Activated CD8-positive, alpha-beta T cell treated with anti-CD3 and anti-CD28 coated beads for 36 hours (primary cell): ENCODE data around the gene IGDCC3. TPM values are rescaled to one million over a fixed set of nuclear protein-coding genes. Genes with fewer than 3 reads are reported as not detected.
A peak's percentile ranks its signal among the peaks of the same experiment; 100 is the strongest.

Experiments
- ATAC-seq: fragments of 200-7000 bp; cut with Tn5 transposase; one replicate; pipeline ENCODE4 v1.10.0; 2021; ENCODE audit warnings: mild to moderate bottlenecking, moderate library complexity
- CTCF ChIA-PET: fragments of 350-600 bp; sonication (Branson Sonifier 250); formaldehyde crosslinking; loops from one replicate; lab custom pipeline; 2021; ENCODE audit warnings: antibody characterized with exemption; lab: Charles Lee
- POLR2A ChIA-PET: fragments of 350-600 bp; sonication (Branson Sonifier 250); formaldehyde crosslinking; loops from one replicate; lab custom pipeline; 2021; ENCODE audit warnings: antibody characterized with exemption; lab: Charles Lee
- DNase-seq: peaks from one replicate; pipeline ENCODE4 v3.0.0-alpha.2; 2020
- H3K27ac Mint-ChIP-seq: one replicate; pipeline ENCODE4 v1.8.0; 2021; ENCODE audit warnings: mild to moderate bottlenecking, mixed read lengths
- H3K27me3 Mint-ChIP-seq: one replicate; pipeline ENCODE4 v1.8.0; 2021; ENCODE audit warnings: mixed read lengths
- H3K36me3 Mint-ChIP-seq: one replicate; pipeline ENCODE4 v1.8.0; 2021; ENCODE audit warnings: low read depth, mixed read lengths
- H3K4me1 Mint-ChIP-seq: one replicate; pipeline ENCODE4 v1.8.0; 2021; ENCODE audit warnings: low read depth, mixed read lengths
- H3K4me3 Mint-ChIP-seq: one replicate; pipeline ENCODE4 v1.8.0; 2021; ENCODE audit warnings: mild to moderate bottlenecking, moderate library complexity, mixed read lengths
- H3K9me3 Mint-ChIP-seq: one replicate; pipeline ENCODE4 v1.8.0; 2021; ENCODE audit warnings: mixed read lengths
- CTCF ChIP-seq: fragments of 200-600 bp; IDR thresholded peaks from one replicate; pipeline ENCODE4 v1.8.0; 2022; ENCODE audit warnings: antibody characterized with exemption, mild to moderate bottlenecking
- intact Hi-C: fragments of 100-400 bp; cut with micrococcal nuclease; formaldehyde crosslinking; loops from one replicate; pipeline ENCODE4 v1.10.0; 2022
- total RNA-seq, 2 experiments: library from RNA; stranded (reverse); gene quantifications; one replicate each; pipeline ENCODE4 v1.2.3, GENCODE V29; 2021

The IGDCC3 gene
- total RNA-seq, 2 experiments from 2014 or later = not detected

- Mint-ChIP-seq H3K9me3 (no peaks in the 10 kb centered on the region), H3K27ac (no peak overlapping the region), H3K4me3 (no peak overlapping the region), H3K27me3 (peaks cover 7% of the 10 kb centered on the region), H3K36me3 (no peaks in the 10 kb centered on the region), H3K4me1 (no peaks in the 10 kb centered on the region)
- TF ChIP-seq CTCF = no peak
- ATAC-seq (no peak), DNase-seq (no peak)
- intact Hi-C loops = no loop called here
- ChIA-PET CTCF (interaction anchor here (1.0 to 1.1 kb wide), 2 partner anchors 8 to 12 kb away, joined by 3 to 4 read pairs; no protein-coding TSS in a partner anchor), POLR2A (interaction anchor here (0.9 kb wide), 1 partner anchor 22 kb away, joined by 3 read pairs; the partner anchor contains the start of gene RNU5B-1)
Measured at GRCh38 chr15:65326818-65327217, 51.0 kb downstream of the IGDCC3 start.

- DNase-seq = no peak
- peaks cover 7% of the 10 kb centered on the region for H3K27me3 Mint-ChIP-seq
- no peak for TF ChIP-seq CTCF
- H3K4me1 Mint-ChIP-seq = no peaks in the 10 kb centered on the region
- H3K27ac Mint-ChIP-seq = no peak overlapping the region
- H3K36me3 Mint-ChIP-seq = no peaks in the 10 kb centered on the region
- ChIA-PET POLR2A (interaction anchor here (1.0 kb wide), 1 partner anchor 21 kb away, joined by 5 read pairs; the partner anchor contains the start of gene RNU5B-1), CTCF (no interaction called here)
- H3K9me3 Mint-ChIP-seq = no peaks in the 10 kb centered on the region
- ATAC-seq = no peak
- no peak overlapping the region for H3K4me3 Mint-ChIP-seq
- intact Hi-C loops = no loop called here
Measured at GRCh38 chr15:65326117-65326526, 51.7 kb downstream of the IGDCC3 start.

- no peaks in the 10 kb centered on the region for H3K36me3 Mint-ChIP-seq
- no peak overlapping the region for H3K27ac Mint-ChIP-seq
- DNase-seq (no peak), ATAC-seq (no peak)
- H3K27me3 Mint-ChIP-seq = peaks cover 10% of the 10 kb centered on the region
- H3K4me1 Mint-ChIP-seq = no peaks in the 10 kb centered on the region
- H3K9me3 Mint-ChIP-seq = no peaks in the 10 kb centered on the region
- intact Hi-C loops = no loop called here
- no peak for TF ChIP-seq CTCF
- CTCF ChIA-PET = interaction anchor here (1.1 to 12.4 kb wide), 2 partner anchors 60 to 67 kb away, joined by 3 to 211 read pairs; partner anchors contain the start of gene IGDCC3
- no peak overlapping the region for H3K4me3 Mint-ChIP-seq
- POLR2A ChIA-PET = interaction anchor here (1.1 kb wide), 1 partner anchor 18 kb away, joined by 3 read pairs; the partner anchor contains the start of gene RNU5B-1
Measured at GRCh38 chr15:65323071-65323511, 54.7 kb downstream of the IGDCC3 start.

GRCh38 chr15:65318870-65319356, 58.9 kb downstream of the IGDCC3 start:
- Mint-ChIP-seq H3K27me3 (peaks cover 7% of the 10 kb centered on the region), H3K4me1 (no peaks in the 10 kb centered on the region), H3K9me3 (no peaks in the 10 kb centered on the region), H3K27ac (no peak overlapping the region), H3K4me3 (no peak overlapping the region), H3K36me3 (no peaks in the 10 kb centered on the region)
- intact Hi-C loops = loop anchor here (1.0 kb wide), 1 partner anchor 66 kb away; no protein-coding TSS in a partner anchor
- peak; percentile 89 for TF ChIP-seq CTCF
- CTCF ChIA-PET = interaction anchor here (0.6 to 12.4 kb wide), 21 partner anchors 9 to 279 kb away, joined by 3 to 211 read pairs (median 5); partner anchors contain the start of genes IGDCC3 and RNU5B-1
- POLR2A ChIA-PET = interaction anchor here (1.0 to 1.7 kb wide), 4 partner anchors 11 to 66 kb away, joined by 4 to 14 read pairs (median 4); partner anchors contain the start of gene RNU5B-1
- ATAC-seq = peak; percentile 100
- DNase-seq = peak; percentile 84

- Mint-ChIP-seq H3K27ac (no peak overlapping the region), H3K36me3 (no peaks in the 10 kb centered on the region), H3K4me3 (no peak overlapping the region), H3K27me3 (no peaks in the 10 kb centered on the region), H3K9me3 (no peaks in the 10 kb centered on the region), H3K4me1 (no peaks in the 10 kb centered on the region)
- ChIA-PET CTCF (interaction anchor here (1.1 to 12.4 kb wide), 3 partner anchors 9 to 71 kb away, joined by 3 to 211 read pairs (median 3); partner anchors contain the start of gene IGDCC3), POLR2A (interaction anchor here (3.3 kb wide), 1 partner anchor 7 kb away, joined by 25 read pairs; the partner anchor contains the start of gene RNU5B-1)
- no peak for TF ChIP-seq CTCF
- no peak for DNase-seq
- intact Hi-C loops = no loop called here
- no peak for ATAC-seq
Measured at GRCh38 chr15:65312400-65312916, 65.3 kb downstream of the IGDCC3 start.
